ENCODE data around the gene MEF2C. TPM values are rescaled to one million over a fixed set of nuclear protein-coding genes. Genes with fewer than 3 reads are reported as not detected.
A peak's percentile ranks its signal among the peaks of the same experiment; 100 is the strongest.
"Not testable (repeated sequence)": the region's sequence is repeated elsewhere in the genome, so short reads cannot be mapped to it uniquely, and the experiment has no call there.

Gene MEF2C
- total RNA-seq, 1 experiment from 2014 or later = 2.4 TPM

DNA sequence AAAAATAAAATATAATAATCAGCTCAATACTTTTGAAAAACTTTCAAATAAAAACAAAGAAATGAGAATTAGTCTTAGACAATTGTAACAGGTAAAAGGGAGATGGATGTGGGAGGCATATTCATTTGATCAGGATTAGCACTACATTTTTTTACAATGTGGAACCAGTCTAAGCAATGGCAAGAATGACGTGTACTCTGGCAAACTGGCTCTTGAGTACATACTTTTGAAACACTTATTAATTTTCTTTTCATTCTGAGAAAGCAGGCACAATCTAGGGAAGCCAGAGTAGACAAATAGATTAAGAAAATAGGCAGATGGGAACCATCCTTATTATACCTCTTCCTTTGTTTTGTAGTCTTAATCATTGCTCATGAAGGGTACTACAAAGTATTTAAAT is 79.7 kb downstream of the MEF2C start:
- no peak for DNase-seq (ENCODE audit: low spot score)

DNA sequence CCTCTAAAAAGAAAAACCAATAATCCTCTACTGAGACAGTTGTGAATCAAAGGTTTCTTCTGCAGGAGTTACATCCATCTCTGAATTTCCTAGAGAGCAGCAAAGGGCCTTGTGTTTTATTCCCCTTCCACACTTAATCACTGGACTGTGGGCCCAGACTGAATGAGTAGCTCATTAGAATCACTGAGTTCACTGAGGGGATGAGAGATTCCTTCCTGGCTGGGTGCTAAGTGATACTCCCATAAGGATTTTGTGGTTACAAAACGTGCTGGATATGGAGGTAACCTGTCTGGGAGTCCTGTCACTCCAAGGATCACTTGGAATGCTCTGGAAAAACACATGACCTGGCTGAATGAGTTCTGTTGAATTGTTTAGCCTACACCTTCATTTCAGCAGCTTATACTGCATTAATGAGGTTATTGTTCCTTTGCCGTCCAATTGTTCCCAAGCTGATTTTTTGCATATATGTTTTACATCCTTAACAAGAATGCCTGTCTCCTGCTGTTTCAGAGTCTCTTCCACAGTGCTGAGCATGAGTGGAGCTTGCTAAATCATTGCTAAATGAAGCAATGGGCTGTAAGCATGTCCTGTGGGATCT is 82.9 kb downstream of the MEF2C start:
- DNase-seq (ENCODE audit: low spot score) = no peak

DNA sequence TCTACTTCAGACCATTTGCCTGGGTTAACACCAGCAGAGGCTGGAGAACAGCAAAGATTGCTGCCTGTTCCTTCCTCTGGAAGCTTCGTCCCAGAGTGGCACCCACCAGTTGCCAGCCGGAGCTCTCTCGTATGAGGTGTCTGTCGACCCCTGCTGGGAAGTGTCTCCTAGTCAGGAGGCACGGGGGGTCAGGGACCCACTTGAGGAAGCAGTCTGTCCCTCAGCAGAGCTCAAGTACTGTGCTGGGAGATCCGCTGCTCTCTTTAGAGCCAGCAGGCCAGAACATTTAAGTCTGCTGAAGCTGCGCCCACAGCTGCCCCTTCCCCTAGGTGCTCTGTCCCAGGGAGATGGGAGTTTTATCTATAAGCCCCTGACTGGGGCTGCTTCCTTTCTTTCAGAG is 84.1 kb downstream of the MEF2C start:
- DNase-seq (ENCODE audit: low spot score) = not testable (repeated sequence)

DNA sequence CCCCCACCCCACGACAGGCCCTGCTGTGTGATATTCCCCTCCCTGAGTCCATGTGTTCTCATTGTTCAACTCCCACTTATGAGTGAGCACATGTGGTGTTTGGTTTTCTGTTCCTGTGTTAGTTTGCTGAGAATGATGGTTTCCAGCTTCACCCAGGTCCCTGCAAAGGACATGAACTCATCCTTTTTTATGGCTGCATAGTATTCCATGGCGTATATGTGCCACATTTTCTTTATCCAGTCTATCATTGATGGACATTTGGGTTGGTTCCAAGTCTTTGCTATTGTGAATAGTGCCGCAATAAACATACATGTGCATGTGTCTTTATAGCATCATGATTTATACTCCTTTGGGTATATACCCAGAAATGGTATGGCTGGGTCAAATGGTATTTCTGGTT is 89.2 kb downstream of the MEF2C start:
- not testable (repeated sequence) for DNase-seq (ENCODE audit: low spot score)

DNA sequence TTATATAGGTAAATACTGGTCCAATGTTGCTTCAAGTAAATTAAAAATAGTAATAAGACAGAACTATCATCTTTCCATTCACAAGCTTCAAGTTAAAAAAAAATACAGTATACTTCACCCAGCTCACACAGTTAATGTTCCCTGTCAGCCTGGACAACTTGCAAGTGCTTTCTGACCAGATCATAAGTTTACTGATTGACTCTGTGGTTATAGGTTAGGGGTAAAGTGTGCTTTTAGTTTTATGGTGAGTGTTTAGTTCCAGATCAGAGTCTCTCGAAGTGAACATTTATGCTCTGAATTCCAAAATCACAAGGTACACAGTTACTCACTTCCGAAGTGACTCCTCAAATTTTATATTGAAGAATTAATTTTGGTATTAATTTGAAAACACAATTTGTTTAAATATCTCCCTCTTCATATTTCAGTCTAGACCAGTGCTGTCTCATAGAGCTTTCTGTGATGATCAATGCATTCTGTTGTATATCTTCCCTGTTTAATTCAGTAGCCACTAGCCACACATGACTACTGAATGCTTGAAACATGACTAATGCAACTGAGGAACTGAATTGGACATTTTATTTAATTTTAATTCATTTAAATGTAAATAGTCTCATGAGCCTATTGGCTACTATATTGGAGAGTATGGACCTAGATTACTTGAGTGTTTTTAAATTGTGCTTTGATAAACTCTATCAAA is 90.7 kb downstream of the MEF2C start:
- DNase-seq (ENCODE audit: low spot score) = no peak

DNA sequence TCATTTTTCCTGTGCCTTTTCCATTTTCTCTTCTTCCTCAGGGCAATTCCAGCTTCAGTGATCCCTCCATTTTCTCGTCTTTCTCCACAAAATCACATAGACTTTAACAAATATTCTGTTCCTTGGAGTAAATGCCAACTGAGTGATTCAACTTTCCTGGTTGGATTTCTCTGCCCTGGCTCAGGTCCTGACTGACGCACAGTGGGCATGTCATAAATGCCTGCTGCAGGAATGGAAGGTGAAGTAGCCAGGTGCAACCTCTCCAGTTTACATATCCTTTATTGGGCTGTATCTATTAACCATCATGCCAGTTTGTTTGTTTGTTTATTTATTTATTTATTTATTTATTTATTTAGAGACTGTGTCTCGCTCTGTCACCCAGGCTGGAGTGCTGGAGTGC is 95.1 kb downstream of the MEF2C start:
- DNase-seq (ENCODE audit: low spot score) = peak; percentile 36

DNA sequence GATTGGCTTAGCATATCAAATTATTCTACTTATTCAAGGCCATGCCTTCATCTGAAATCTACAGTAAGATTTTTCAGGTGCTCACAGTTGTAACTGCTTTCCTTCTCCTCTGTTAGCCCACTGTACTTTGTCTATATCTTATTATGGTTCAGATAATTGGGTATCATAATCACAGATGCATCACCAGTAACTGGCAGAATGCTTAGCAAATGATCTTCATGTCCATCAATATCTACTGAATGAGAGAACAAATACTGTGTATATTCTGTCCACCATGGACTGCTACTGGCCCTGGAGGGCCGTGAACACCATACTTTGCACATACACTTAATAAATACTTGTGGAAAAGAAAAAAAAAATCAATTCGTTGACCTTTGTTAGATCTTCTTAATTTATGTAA is 96.2 kb downstream of the MEF2C start:
- no peak for DNase-seq (ENCODE audit: low spot score)

DNA sequence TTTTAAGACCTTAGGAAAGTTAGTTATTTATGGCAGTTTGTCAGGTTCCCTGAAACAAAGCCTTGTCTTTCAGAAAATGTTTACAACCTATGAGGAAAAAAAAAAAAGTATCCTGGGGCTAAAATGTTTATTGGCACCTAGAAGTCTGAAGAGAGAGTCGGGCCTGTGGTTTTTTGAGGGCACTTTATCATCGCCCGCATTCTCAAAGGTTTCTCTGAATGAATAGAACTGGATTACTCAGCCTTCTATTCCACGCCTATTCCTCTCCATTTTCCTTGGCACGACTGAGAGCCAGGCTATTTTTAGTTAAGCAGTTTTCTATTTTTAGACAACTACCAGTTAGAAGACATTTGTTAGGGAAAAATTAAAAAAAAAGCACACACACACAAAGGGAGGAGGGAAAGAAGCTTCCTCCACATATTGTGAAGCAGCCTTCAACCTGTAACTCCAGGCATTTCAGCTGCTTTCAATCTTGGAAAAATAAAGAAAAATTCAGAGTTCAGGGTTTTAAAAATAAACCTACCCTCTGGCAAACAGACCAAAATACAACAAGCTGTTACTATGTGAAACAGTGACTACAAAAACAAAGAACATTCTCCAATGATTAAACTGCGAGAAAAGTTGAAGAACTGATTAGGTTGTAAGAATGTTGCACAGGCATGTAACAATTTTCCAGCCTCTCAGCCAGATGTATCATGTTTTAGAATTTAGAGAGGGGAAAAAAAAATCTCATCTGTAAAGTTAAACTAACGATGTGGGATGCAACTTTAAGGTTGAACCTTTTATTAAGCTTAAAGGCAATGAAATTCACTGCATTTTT is 97.0 kb downstream of the MEF2C start:
- DNase-seq (ENCODE audit: low spot score) = peak; percentile 98

DNA sequence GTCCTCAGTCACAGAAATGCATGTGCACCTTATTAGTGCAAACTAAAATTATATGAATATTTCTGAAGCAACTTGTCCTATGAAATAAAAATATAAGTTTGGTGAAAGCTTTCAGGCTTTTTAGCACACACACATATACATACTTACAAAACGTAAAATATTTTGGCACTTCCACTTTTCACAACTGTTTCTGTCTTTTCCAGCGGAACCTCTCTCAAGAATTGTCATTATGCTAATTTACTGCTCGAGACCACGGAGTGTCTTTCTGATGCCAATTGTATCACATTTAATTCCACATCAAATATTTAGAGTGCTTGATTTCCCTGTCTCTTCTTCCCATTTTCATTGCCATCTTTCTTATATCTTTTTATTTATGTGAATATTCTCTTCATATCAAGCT is 100.4 kb downstream of the MEF2C start:
- no peak for DNase-seq (ENCODE audit: low spot score)

DNA sequence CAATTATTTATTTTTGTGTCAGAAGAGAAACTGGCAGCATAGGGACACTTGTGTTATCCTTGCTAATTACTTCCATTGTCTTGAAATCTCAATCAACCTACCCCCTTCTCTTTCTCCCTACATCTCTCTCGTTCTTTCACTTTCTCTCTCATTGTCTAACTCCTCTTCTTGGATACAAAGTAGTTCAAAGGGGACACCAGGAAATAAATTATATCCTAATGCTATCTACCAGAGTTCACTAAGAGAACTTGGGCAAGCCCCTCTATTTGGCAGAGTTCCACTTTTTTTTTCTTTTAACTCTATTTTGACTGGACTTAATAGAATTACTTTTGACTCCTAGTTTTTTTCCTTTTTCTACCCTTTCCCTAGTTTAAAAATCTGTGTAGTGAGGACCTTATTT is 102.2 kb downstream of the MEF2C start:
- no peak for DNase-seq (ENCODE audit: low spot score)

DNA sequence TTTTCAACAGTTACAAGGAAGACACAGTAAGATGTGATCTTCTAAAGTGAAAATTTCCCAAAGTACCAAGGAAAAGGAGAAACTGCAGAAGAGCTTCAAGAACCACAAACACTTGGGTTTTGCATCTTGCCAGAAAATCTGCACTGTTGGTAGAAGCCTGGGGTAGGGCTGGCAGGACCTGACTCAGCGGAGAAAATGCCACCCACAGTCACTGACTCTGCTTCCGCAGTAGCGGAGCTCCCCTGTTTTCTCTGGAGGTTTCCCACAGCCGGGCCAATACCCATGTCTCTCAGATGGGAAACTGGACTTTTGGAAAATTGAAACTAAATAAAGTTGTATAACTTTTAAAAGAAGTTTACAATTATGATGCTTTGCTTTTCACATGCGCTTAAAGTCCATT is 104.2 kb downstream of the MEF2C start:
- DNase-seq (ENCODE audit: low spot score) = no peak

DNA sequence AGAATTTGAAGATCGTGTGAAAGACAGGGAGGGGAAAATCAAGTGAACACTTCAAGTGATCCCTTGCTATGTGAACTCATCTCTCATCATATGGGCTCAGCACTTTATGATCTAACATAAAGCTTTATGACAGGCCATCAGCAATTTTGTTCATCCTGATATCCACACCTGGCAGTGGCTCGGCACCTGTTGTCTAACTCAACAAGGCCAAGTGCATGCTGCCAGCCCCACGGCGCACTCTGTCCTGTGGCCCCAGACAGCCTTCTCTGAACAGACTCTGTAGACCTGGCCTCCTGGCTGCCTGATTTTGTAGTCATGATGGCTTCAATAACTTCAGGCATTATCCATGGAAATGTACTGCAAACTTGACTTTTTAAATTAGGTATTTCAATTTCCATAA is 106.3 kb downstream of the MEF2C start:
- DNase-seq (ENCODE audit: low spot score) = no peak

DNA sequence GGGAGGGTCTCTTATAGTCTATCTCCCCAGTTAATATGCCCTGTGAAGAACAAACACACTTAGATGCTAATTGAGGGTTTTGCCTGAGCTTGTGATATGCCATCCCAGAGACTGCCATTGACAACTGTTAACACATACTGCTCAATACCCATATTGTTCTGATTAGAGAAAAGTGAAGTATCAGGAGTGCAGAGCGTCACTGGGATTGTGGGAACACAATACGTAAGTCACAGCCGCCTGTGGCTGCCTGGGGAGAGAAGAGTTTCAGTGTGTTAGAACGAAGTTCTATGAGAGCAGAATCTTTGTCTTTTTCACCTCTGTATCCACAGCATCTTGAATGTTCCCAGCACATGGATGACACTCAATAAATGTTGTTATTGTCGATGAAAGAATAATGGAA is 110.2 kb downstream of the MEF2C start:
- DNase-seq (ENCODE audit: low spot score) = no peak

DNA sequence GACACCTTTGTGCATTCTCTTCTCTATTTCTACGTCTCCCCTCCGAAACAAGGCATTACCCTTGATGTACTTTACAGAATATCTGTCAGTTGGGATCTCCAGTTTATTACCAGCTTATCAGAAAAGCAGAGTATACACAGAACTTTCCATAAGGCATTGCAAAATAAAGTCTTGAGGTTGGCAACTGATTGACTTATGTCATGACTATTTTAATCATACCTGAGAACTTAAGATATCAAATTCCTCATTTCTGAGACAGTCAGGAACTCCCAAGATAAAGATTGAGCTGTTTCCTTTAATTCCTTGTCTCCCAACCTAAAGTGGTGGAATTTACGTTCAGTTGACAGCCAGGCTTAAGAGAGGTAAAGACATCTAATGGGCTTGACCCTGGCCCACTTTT is 110.9 kb downstream of the MEF2C start:
- DNase-seq (ENCODE audit: low spot score) = no peak

DNA sequence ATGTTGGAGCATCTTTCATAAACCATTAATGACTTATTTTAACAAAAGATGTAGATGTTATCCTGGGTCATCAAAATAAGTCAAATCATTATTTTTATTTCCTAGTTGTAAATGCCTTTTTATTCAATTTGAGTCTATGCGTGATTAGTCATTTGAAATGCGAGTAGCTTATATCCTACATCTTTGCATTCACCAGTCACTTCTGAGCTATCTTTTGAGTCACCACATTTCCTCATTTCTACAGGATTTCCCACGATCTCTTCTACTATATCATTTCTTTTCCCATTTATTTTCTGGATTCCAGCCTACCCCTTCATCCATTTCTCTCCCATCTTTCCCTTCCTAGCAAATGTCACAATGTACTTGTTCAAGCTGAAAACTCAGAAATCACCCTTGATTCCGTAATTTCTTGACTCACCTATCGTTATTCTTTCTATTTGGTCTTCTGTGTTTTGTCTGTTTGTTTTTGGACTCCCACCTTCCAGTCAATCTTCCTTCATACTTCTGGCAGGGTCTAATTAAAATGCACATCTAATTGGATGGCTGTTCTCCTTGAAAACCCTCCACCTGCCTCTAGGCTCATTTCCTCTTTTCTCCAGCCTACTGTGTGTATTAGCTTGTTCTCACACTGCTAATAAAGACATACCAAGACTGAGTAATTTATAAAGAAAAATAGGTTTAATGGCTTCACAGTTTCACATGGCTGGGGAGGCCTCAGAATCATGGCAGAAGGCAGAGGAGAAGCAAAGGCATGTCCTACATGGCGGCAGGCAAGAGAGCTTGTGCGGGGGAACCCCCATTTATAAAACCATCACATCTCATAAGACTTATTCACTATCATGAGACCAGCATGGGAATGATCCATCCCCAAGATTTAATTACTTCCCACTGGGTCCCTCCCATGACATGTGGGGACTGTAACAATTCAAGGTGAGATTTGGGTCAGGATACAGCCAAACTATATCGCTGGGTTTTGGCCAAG is 112.4 kb downstream of the MEF2C start:
- DNase-seq (ENCODE audit: low spot score) = no peak

DNA sequence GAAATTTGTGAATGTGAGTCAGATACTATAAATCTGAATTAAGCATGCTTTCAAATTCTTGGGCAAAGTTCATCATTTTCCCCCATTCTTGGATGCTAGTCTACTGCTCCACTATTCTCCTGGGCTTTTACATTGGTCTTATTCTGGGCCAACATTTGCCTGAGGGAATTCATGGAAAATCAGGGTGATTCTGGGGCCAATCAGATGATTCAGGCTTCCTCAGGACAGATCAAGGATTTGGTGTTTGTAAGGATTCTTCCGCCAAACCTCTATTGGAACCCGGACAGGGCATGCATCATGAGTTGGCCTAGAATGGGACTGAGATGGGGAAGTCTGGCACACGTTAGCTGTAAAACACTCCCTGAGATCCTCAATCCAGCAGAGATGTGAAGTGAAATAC is 113.8 kb downstream of the MEF2C start:
- DNase-seq (ENCODE audit: low spot score) = peak; percentile 6

DNA sequence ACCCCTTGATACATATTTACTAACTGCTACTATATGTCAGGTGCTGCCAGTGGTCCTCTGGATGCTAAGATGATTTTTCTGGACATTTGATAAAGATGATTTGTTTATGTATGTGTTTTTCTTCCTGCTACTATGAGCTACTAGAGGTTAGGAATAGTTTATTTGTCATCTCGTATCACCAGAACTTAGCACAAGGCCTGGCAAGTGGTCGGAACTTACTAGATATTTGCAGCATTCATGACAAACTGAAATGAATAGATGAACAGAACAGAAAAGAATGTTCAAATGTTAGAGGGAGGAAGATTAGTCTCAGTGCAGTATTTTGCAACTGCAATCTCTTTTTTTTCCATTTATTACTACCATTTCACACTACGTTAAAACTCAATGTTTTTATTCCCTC is 114.6 kb downstream of the MEF2C start:
- no peak for DNase-seq (ENCODE audit: low spot score)

DNA sequence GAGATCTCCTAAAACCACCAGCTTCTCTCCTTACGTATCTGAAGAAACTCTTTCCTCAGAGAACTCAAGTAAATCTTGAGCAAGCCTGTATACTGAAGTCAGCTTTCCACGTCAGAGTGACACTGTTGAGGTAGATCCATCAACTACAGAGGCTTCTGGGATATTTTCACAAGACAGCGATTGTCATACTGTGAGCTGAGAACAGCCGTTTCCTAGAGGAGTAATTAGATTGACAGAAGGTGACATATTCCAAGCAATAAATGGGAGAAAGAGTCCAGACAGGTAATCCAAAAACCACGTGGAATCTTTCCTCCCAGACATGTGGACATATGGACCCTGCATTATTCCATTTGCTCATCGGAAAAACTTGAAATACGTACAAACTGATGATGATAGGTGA is 117.2 kb downstream of the MEF2C start:
- no peak for DNase-seq (ENCODE audit: low spot score)

DNA sequence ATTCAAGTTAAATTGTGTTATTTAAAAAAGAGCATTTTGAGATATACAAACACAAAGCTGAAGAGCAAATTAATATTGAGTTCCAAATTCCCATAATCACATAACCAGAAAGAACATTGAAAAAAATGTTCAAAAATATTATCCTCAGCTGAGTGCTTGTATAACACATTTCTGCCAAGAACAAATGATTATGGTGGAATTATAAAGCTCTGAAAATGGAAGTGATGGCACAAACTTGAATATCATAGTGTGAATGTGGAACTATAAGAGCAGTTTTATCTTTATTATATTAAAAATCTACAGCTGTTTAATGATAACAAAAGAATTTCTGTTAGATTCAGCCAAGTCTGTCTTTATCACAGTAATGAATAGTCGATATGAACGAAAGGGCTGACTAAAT is 117.8 kb downstream of the MEF2C start:
- no peak for DNase-seq (ENCODE audit: low spot score)

DNA sequence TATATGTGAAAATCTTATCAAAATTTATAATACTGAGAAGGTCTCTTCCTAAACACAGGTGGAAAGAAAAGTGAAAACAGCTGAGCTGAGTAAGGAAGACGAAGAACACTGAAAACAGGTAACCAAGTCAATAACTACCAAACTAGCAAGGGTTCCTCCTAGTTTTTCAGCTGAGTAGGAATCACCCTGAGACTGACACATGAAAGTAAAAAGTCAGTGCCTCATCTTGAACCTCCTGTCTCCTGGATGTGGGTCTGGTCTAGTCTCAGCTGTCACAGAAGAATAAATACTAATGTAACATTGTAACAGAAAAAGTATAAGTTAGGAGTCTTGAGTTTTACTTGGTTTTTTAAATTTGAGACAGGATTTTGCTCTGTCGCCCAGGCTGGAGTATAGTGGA is 121.0 kb downstream of the MEF2C start:
- no peak for DNase-seq (ENCODE audit: low spot score)

DNA sequence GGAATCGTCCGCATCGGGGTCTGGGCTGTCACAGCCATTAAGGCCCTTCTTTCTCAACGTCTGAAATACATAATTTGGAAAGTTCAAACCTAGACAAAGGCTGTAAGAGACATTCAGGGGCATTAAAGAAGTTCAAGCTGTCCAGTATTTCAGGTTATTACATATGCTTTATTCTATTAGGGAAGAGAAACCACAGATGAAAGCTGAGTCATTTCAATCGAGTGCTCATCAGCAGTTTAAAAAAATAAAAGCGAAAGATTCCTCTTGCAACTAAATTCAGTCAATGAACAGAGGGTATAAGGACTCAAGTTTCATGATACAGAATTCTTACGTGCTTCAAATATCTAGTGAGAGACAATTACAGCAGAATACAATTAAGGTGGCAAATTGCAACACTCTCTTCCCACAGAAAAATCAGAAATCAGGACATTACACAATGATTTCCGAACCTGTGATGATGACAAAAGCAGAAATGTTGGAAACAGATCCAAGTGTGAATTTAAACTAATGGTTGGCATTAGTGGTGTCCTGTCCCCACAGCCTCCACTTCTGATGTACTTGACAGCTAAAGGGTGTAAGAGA is 121.6 kb downstream of the MEF2C start:
- peak; percentile 19 for DNase-seq (ENCODE audit: low spot score)

DNA sequence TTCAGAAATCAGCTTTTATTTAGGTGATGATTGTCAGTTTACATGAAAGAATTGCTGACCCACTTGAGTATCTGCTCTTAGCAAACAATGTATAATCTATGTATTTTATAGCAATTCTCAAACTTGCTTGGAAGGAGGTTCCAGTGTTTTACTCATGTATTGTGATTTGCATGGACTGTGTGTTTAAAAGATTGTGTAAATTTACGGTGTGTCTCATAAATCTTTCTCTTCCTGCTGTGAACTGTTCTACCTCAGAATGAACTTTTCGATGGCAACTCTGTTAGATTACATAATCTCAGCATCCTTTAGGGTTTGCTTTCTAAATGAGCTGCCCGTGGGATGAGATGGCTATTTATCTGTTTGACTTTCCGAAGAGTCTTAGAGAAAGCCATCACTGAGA is 122.5 kb downstream of the MEF2C start:
- no peak for DNase-seq (ENCODE audit: low spot score)
